Esophagus (tissue), 2 donors: ENCODE data around the gene ID3. TPM values are rescaled to one million over a fixed set of nuclear protein-coding genes. Genes with fewer than 3 reads are reported as not detected.

Experiments
- H3K27ac ChIP-seq, 2 donors: one replicate each; pipeline ENCODE4 v1.5.1; 2013; ENCODE audit warnings: low read depth in 2 of 2, mild to moderate bottlenecking in 2 of 2, inconsistent platforms in 1 of 2, low read length in 1 of 2, moderate library complexity in 1 of 2
- H3K27me3 ChIP-seq, 2 donors: one replicate each; pipeline ENCODE4 v1.6.1; 2013; ENCODE audit warnings: low read length in 2 of 2, control low read depth in 1 of 2, mild to moderate bottlenecking in 1 of 2; ENCODE audit not compliant: insufficient read depth in 2 of 2, control insufficient read depth in 1 of 2
- H3K36me3 ChIP-seq, 2 donors: one replicate each; pipeline ENCODE4 v1.6.1; 2013; ENCODE audit warnings: low read length in 1 of 2; ENCODE audit not compliant: control insufficient read depth in 2 of 2, insufficient read depth in 2 of 2
- H3K4me1 ChIP-seq, 2 donors: one replicate each; pipeline ENCODE4 v1.6.1; 2013; ENCODE audit warnings: low read length in 1 of 2; ENCODE audit not compliant: control insufficient read depth in 2 of 2, insufficient read depth in 2 of 2
- H3K4me3 ChIP-seq, 2 donors: one replicate each; pipeline ENCODE4 v1.5.1; 2013; ENCODE audit warnings: low read length in 2 of 2, mild to moderate bottlenecking in 2 of 2, low read depth in 1 of 2, moderate library complexity in 1 of 2
- H3K9me3 ChIP-seq, 2 donors: one replicate each; pipeline ENCODE4 v1.6.1; 2013; ENCODE audit warnings: mild to moderate bottlenecking in 2 of 2, low read depth in 1 of 2, low read length in 1 of 2, moderate library complexity in 1 of 2; ENCODE audit not compliant: control insufficient read depth in 2 of 2, insufficient read depth in 1 of 2
- WGBS, 2 donors: extraction: QIAGEN DNeasy Blood & Tissue Kit; methylation state at CpG; one replicate each; pipeline ENCODE4 v1.1.7; 2013; 5-methylcytosine and 5-hydroxymethylcytosine counted together
- polyA plus RNA-seq, 2 donors: library from polyadenylated mRNA; stranded (reverse); fragments of 200-250 nt; gene quantifications; one replicate each; pipeline ENCODE4 v1.2.3, GENCODE V29; 2013
- donor health status: healthy with polysubstance abuse.
- donor health status: Bipolar disorder and iron deficiency.

ID3 gene
- polyA plus RNA-seq, 2 donors = 24.4 to 44.2 TPM

DNA sequence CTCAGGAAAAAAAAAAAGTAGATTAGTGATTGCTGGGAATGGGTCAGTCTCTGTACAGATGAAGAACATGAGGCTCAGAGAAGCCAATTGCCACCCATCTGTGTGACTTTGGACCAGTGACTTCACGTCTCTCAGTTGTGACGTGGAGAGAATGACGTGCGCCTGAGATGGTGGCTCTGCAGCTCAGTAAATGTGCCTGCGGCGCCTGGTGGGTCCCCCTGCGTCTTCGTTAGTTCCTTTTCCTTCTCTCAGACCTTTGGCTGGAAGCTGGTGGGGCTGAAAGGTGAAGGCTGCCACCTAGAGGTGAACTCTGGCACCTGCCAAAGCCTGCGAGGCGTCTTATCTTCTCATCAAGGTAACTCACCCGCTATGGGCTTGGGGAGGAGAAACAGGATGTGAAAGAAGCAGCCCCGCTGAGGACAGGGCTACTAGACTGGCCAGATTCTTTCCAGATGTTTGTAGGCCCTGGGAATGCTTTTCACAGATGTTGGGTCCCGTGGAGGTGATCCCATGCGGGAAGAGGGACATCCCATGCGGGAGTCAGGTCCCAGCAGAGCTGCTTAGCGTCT lies 19.5 kb downstream of the ID3 start:
- peak overlapping the region in 1 of 2 donors; percentile 65 for H3K27ac ChIP-seq
- H3K36me3 ChIP-seq = no peaks in the 10 kb centered on the region
- no peak overlapping the region for H3K4me3 ChIP-seq
- H3K9me3 ChIP-seq = no peaks in the 10 kb centered on the region
- no peaks in the 10 kb centered on the region for H3K27me3 ChIP-seq
- H3K4me1 ChIP-seq = no peaks in the 10 kb centered on the region
- WGBS, 2 donors = 4 to 6% methylated on average over 16 of the region's 16 CpGs

DNA sequence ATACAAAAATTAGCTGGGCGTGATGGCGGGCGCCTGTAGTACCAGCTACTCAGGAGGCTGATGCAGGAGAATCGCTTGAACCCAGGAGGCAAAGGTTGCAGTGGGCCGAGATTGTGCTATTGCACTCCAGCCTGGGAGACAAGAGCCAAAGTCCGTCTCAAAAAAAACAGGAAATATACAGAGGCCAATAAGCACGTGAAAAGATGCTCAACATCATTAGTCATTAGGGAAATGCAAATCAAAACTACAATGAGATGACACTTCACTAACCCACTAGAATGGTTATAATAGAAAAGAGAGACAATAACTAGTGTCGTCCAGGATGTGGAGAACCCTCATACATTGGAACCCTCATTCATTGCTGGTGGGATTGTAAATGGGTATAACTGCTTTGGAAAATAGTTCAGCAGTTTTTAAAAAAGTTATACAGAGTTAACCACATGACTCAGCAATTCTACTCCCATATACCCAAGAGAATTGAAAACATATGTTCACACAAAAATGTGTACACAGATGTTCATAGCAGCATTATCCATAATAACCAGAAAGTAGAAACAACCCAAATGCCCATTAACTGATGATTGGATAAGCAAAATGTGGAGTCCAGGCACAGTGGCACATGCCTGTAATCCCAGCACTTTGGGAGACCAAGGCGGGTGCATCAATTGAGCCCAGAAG lies 21.9 kb downstream of the ID3 start:
- H3K36me3 ChIP-seq = no peaks in the 10 kb centered on the region
- H3K27me3 ChIP-seq = no peaks in the 10 kb centered on the region
- no peaks in the 10 kb centered on the region for H3K9me3 ChIP-seq
- H3K4me1 ChIP-seq = no peaks in the 10 kb centered on the region
- 71 to 72% methylated on average over 9 of the region's 9 CpGs for WGBS, 2 donors
- no peak overlapping the region for H3K27ac ChIP-seq
- H3K4me3 ChIP-seq = no peak overlapping the region

DNA sequence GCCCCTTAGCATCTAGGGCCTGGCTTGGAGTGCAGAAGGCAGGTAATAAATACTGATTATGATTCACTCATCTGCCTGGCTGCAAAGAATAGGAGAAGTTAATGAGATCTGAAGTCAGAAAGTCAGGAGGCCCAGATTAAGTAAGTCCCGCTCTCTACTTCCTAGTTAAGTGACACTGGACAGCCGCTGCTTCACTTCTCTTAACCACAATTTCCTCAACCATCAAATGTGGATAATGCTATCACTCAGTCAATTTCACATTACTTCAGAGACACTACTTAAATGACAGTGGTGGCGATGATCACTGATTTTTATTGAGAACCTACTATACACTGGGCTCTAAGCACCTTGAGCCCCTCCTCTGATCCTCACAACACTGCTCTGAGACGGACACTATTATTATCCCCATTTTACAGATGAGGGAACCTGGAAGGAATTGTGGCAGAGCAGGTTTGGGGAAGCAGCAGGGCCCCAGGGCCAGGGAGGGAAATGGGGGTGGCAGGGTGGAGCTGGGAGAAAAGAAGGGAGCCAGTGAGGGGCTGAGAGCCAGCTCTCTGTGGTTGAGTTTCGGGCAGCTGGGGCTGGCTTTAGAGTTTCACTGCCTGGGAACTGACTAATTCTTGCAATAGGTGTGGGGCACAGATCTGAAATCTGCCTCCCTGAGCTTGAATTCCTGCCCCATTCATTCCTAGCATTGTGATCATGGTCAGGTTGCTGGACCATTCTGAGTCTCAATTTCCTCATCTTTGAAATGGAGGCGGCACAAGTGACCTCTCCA lies 25.9 kb downstream of the ID3 start:
- peaks cover 2 to 8% of the 10 kb centered on the region in 2 donors for H3K4me1 ChIP-seq
- H3K27ac ChIP-seq = peak overlapping the region; percentile 93 to 95
- H3K9me3 ChIP-seq = no peaks in the 10 kb centered on the region
- H3K36me3 ChIP-seq = no peaks in the 10 kb centered on the region
- WGBS, 2 donors = 55 to 61% methylated on average over 6 of the region's 6 CpGs
- no peak overlapping the region for H3K4me3 ChIP-seq
- H3K27me3 ChIP-seq = no peaks in the 10 kb centered on the region

DNA sequence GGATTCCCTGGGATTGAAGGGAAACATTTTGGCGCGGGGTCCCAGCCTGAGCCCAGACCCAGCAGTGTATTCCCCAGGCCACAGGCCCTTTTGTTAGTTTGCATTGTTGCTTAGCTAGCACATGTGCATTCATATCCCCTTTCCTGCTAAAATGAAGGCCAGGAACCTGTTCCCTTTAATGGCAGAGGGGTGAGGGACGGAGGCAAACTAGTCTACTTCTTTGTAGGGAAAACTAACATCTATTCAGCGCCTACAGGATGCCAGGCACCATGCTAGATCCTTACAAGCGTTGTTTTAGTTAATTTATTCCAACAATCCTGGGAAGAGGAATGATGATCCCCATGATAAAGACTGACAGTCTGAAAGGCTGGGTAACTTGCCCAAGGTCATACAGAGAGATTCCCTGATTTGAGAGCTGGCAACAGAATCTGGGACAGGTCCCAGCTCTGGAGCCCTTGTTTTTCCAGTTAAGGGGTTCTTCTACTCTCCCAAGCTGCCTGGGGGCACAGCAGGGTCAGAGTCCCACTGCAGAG lies 27.7 kb downstream of the ID3 start:
- H3K9me3 ChIP-seq = no peaks in the 10 kb centered on the region
- peak overlapping the region; percentile 92 to 93 for H3K27ac ChIP-seq
- H3K36me3 ChIP-seq = no peaks in the 10 kb centered on the region
- H3K4me3 ChIP-seq = peak overlapping the region in 1 of 2 donors; percentile 33
- WGBS, 2 donors = 22 to 37% methylated on average over 5 of the region's 5 CpGs
- H3K4me1 ChIP-seq = peaks cover 2 to 21% of the 10 kb centered on the region in 2 donors
- no peaks in the 10 kb centered on the region for H3K27me3 ChIP-seq

DNA sequence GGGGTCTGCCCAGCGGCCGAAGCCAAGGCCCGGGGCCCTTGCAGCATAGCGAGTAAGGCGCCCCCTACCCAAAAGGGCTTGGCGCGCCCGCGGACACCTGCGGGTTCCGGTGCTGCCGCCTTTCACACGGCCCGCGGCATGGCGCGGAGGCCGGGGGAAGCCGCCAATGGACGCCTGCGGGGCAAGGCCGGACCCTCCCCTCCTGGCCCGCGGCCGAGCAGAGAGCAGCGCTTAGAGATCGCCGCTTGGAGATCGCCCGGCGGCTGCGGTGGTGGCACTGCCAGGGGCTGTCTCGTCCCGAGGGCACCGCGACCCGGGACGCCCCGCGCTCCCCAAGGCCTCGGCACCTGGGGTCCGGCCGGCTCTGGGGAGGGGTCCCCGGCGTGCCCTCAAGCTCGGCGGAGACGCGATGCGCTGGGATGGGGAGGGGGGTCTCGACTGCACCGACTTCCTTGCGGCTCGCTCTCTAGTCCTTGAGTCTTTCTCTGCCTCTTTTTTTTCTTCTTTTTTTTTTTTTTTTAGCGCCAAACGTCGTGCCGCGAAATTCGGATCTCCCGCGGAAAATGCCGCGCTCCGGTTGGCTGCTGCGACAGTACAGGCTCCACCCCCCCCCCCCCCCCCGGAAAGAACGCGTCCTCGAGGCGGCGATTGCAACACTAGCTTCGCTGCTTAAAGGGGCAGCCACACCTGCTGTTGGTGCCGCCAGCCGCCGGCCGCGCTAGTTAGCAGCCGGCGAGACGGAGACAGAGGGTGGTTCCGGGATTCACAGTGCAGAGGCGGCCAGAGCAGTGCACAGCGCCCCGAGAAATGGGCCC lies 28.3 kb downstream of the ID3 start, which contains the start of gene E2F2:
E2F2 (minus strand) TSS at position 487 of the 815 bp plus-strand sequence; CDS start at position 47, 440 bp downstream.
- WGBS, 2 donors = 0% methylated on average over 51 to 85 of the region's 85 CpGs
- peaks cover 2 to 22% of the 10 kb centered on the region in 2 donors for H3K4me1 ChIP-seq

DNA sequence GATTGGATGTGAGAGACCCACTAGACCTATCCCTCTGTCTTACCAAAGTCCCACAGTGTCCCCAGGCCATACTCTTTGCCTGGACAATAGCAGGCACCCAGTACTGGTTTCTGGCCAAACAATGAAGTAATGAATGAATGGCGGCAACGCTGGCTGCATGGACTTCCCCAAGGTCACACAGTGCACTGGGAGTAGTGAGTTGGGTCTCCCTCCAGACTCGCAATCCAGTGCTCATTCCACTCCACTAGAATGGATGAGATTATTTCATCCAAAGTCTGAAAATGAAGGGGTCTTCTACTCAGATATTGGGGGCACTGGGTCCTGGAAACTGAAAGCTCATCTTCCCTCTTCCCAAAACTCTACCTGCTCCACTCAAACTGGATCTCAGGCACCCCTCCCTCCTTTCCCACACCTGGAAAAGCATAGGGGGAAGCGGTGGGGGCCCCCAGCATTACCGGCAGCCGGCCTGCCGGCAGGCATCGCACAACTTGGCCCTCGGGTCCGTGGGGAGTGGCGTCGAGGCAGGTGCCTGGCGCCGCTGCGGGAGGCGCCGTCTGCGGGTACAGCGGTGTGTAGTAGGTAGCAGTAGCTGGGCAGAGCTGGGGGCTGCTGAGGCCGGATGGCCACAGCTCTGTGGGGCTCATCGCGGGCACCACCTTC lies 29.1 kb downstream of the ID3 start:
- H3K27ac ChIP-seq = peak overlapping the region; percentile 87 to 91
- H3K27me3 ChIP-seq = no peaks in the 10 kb centered on the region
- no peaks in the 10 kb centered on the region for H3K9me3 ChIP-seq
- H3K4me1 ChIP-seq = peaks cover 2 to 28% of the 10 kb centered on the region in 2 donors
- WGBS, 2 donors = 4 to 5% methylated on average over 22 of the region's 22 CpGs
- no peaks in the 10 kb centered on the region for H3K36me3 ChIP-seq
- H3K4me3 ChIP-seq = peak overlapping the region; percentile 60 to 67

More for the DNA sequence above, 28.3 kb downstream of the ID3 start, which contains the start of gene E2F2:
- Histone ChIP-seq H3K4me3 (peak within 1 kb of the TSS; percentile 60 to 67), H3K9me3 (no peaks in the 10 kb centered on the region), H3K36me3 (no peaks in the 10 kb centered on the region), H3K27me3 (no peaks in the 10 kb centered on the region), H3K27ac (peak within 1 kb of the TSS; percentile 92 to 93)

DNA sequence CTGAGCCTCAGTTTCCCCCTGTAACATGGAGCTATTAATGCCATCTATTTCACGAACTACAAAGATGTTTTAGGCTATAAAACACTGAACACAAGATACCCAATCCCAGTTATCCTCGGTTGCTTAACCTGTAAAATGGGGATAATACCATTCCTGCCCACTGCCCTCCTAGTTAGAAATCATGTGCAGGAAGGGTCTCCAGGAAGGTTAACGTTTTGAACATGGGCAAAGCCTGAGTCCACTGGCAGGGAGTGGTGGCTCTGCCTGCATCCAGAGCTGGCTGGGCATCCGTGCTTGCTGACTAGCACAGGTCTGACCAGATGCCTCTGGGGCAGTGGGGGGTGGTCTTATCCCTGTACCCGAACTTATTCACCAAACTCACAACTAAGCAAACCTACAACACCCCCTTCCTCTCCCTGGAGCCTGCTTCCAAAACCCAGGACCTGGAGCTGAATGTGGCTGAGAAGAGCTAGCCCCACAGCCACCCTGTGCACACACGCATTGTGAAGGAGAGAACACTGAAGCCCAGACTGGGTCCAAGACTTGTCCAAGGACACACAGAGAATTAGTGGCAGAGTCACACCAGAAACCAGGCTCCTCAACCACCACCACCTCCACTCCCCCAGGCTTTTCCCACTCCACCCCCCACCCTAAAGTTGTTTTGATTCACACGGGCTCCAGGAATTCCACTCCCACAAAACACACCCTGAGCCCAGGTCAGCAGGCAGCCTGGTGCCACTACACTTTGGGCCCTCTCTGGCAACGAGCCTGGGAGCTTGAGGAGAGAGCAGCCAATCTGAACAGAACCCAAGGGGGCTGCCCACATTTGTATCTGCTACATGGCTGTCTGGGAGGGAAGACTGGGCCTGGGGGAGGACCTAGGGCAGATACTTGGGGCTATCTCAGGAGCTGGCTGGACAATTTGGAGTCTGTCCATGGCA lies 29.9 kb downstream of the ID3 start:
- H3K27ac ChIP-seq = peak overlapping the region; percentile 87 to 91
- peak overlapping the region; percentile 60 to 67 for H3K4me3 ChIP-seq
- H3K9me3 ChIP-seq = no peaks in the 10 kb centered on the region
- 43 to 44% methylated on average over 8 of the region's 8 CpGs for WGBS, 2 donors
- H3K36me3 ChIP-seq = no peaks in the 10 kb centered on the region
- H3K4me1 ChIP-seq = peaks cover 2 to 31% of the 10 kb centered on the region in 2 donors
- no peaks in the 10 kb centered on the region for H3K27me3 ChIP-seq
